ENCODE results near the gene TEN1. TPM values are rescaled to one million over a fixed set of nuclear protein-coding genes. Genes with fewer than 3 reads are reported as not detected.

The TEN1 gene
- total RNA-seq, 1 experiment from 2014 or later, result 19.3 TPM

GRCh38 chr17:75950421-75950820 lies 28.6 kb upstream of the TEN1 start:
- no peak overlapping the region for H4K8ac ChIP-seq (replicated peaks; ENCODE audit: insufficient read length, low read depth, low read length)
- H2AK5ac ChIP-seq (ENCODE audit: insufficient read length, low read length), result no peak overlapping the region
- no peaks in the 10 kb centered on the region for H3K23me2 ChIP-seq (ENCODE audit: insufficient read length, low read depth, low read length, poor library complexity, severe bottlenecking)
- H3K4me2 ChIP-seq (ENCODE audit: insufficient read depth, insufficient read length, low read length), result no peak overlapping the region
- no peak overlapping the region for H2AFZ ChIP-seq (ENCODE audit: low read length)
- no peak overlapping the region for H2BK5ac ChIP-seq (ENCODE audit: insufficient read length, low read length)
- no peak overlapping the region for H3K18ac ChIP-seq (ENCODE audit: insufficient read length, low read depth, low read length)
- H3K4ac ChIP-seq (ENCODE audit: low read depth, low read length), result no peak overlapping the region
- no peak overlapping the region for H2BK20ac ChIP-seq (ENCODE audit: low read depth, low read length, poor library complexity, severe bottlenecking)
- no peak overlapping the region for H4K91ac ChIP-seq (ENCODE audit: insufficient read length, low read depth, low read length)
- no CpG with 5 or more reads among the region's 6 CpGs for WGBS (ENCODE audit: extremely low coverage, insufficient read length, low lambda C conversion rate)
- H3K4me1 ChIP-seq (ENCODE audit: insufficient read depth, low read length), result no peaks in the 10 kb centered on the region
- H3K9ac ChIP-seq (ENCODE audit: extremely low read depth, insufficient read length, low read length), result no peak overlapping the region
- Mint-ChIP-seq H3K4me3 (no peak overlapping the region), H3K4me1 (peaks cover 0 to 5% of the 10 kb centered on the region in 2 experiments; a peak in 2 of 4 replicates), H3K27ac (no peak overlapping the region), H3K27me3 (ENCODE audit: low read depth) (no peaks in the 10 kb centered on the region), H3K36me3 (ENCODE audit: insufficient read depth in 1 of 3, low read depth in 3 of 3) (peaks cover 20 to 76% (median 54%) of the 10 kb centered on the region in 3 experiments; a peak in 6 of 7 replicates), H3K9me3 (no peaks in the 10 kb centered on the region)
- TF ChIP-seq CTCF (conservative IDR thresholded peaks at IDR 0.05), result no peak
- no peaks in the 10 kb centered on the region for H3K9me3 ChIP-seq (ENCODE audit: control insufficient read depth, low read depth, low read length)
- peaks cover 2% of the 10 kb centered on the region for H3K79me1 ChIP-seq (ENCODE audit: insufficient read depth, low read depth, low read length, poor library complexity, severe bottlenecking)
- H2BK12ac ChIP-seq (ENCODE audit: insufficient read length, low read depth, low read length), result no peak overlapping the region
- no peaks in the 10 kb centered on the region for H3K79me2 ChIP-seq (ENCODE audit: insufficient read depth, low read length)
- DNase-seq, result no peak
- H4K20me1 ChIP-seq (ENCODE audit: control insufficient read depth, insufficient read depth, insufficient read length), result no peaks in the 10 kb centered on the region
- H3K23ac ChIP-seq (ENCODE audit: insufficient read length, low read depth, low read length), result no peak overlapping the region
- H3K14ac ChIP-seq (ENCODE audit: insufficient read depth, low read length), result no peak overlapping the region
- no peak overlapping the region for H4K5ac ChIP-seq (ENCODE audit: insufficient read length, low read depth, low read length)
- H2BK15ac ChIP-seq (ENCODE audit: low read depth, low read length), result no peak overlapping the region
- H3K27ac ChIP-seq (ENCODE audit: insufficient read length, low read depth, low read length), result no peak overlapping the region
- H3K56ac ChIP-seq (ENCODE audit: insufficient read length, low read depth, low read length), result no peak overlapping the region
- no peak overlapping the region for H2BK120ac ChIP-seq (ENCODE audit: low read depth, low read length, poor library complexity, severe bottlenecking)
- no peaks in the 10 kb centered on the region for H3K27me3 ChIP-seq (ENCODE audit: insufficient read depth, low read length)
- H3T11ph ChIP-seq (ENCODE audit: low read length), result no peak overlapping the region

Measured in H9 (cell line).